ENCODE results near the gene CEP290.

Gene CEP290

DNA sequence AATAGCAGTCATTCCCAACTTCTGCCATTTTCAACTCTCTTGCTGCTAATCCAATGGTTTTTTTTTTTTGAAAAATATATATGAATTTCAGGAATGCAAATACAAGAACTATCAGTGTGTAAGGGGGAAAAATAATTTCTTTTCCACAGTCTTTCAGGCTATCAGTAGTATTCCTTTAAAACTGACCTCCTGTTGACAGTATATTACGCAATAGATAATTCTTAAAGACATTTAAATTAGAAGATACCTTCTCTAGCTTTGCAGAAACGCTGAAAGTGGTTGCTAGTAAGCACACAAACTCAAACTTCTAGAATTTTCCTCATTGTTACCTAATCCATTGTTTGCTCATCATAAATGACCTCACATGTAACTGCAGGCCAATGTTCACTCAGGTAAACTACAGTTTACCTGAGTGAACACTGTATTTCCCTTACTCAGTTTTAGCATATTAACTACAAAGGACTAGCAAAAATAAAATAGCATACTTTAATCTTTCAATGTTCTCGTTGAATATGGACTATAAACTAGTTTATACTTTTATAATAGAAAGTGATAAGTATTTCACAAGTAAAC lies 112.7 kb downstream of the CEP290 start, which contains the start of gene C12orf50:
Gene C12orf50, minus strand, starts transcription at position 309 of the 573 bp plus-strand sequence. CDS start 2,439 bp downstream, outside the sequence.
- TF ChIP-seq, protein P1, sequence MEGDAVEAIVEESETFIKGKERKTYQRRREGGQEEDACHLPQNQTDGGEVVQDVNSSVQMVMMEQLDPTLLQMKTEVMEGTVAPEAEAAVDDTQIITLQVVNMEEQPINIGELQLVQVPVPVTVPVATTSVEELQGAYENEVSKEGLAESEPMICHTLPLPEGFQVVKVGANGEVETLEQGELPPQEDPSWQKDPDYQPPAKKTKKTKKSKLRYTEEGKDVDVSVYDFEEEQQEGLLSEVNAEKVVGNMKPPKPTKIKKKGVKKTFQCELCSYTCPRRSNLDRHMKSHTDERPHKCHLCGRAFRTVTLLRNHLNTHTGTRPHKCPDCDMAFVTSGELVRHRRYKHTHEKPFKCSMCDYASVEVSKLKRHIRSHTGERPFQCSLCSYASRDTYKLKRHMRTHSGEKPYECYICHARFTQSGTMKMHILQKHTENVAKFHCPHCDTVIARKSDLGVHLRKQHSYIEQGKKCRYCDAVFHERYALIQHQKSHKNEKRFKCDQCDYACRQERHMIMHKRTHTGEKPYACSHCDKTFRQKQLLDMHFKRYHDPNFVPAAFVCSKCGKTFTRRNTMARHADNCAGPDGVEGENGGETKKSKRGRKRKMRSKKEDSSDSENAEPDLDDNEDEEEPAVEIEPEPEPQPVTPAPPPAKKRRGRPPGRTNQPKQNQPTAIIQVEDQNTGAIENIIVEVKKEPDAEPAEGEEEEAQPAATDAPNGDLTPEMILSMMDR (IDR thresholded peaks at IDR 0.05; ENCODE audit: low read length, missing control alignments): no peak
- no peak for DNase-seq (ENCODE audit: low read depth)
- no peak within 1 kb of the TSS for H3K4me3 ChIP-seq (replicated peaks; ENCODE audit: low read depth, low read length)

DNA sequence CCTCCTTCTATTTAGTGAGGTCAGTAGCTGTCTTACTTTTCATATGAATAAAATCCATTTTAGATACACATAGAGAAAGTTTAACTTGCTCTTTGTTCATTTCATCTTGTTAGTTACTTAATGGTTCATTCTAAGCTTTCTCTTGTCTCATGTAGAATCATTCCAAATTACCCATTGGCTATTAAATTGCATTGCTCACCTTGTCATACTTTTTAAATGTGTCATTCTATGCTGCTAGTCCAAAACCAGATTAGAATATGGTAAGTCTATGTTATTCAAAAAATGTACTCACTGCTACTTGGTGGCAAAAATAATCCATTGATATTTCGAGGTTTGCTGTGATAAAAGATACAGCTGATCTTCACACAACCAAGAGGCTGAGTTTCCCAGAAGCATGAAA lies 115.7 kb downstream of the CEP290 start:
- TF ChIP-seq, protein P1 (IDR thresholded peaks at IDR 0.05; ENCODE audit: low read length, missing control alignments): no peak
- no peak for DNase-seq (ENCODE audit: low read depth)

DNA sequence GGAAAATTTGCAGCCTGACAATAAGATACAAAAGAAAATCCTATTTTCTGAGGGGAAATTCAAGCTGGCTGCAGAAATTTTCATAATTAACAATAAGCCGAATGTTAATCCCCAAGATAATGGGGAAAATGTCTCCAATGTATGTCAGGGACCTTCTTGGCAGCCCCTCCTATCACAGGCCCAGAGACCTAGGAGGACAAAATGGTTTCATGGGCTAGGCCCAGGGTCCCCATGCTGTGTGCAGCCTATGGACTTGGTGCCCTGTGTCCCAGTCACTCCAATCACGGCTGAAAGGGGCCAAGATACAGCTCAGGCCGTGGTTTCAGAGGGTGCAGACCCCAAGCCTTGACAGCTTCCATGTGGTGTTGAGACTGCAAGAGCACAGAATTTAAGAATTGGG lies 123.9 kb downstream of the CEP290 start:
- H3K4me3 ChIP-seq (replicated peaks; ENCODE audit: low read depth, low read length): no peak overlapping the region
- TF ChIP-seq, protein P1 (IDR thresholded peaks at IDR 0.05; ENCODE audit: low read length, missing control alignments): no peak
- DNase-seq (ENCODE audit: low read depth): no peak

More for the DNA sequence above, 115.7 kb downstream of the CEP290 start:
- H3K4me3 ChIP-seq (replicated peaks; ENCODE audit: low read depth, low read length): no peak overlapping the region

DNA sequence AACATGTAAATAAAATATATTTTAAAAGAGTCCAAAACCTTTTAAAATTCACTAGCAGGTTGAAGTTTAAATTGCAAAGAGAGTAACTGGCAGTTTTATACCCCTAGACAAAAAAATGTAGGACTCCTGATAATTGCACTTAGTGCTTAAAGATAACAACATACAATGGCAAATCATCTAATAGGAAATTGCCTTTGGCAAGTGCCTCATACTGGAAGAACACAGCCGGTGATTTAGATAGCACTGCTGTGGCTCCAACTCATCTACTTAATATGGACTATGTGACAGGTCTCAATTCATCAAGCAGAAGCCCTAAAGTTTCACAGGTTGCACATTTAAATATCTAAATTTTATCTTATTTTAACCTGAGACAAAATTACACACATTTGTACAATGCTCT lies 126.1 kb downstream of the CEP290 start:
- DNase-seq (ENCODE audit: low read depth): no peak
- no peak overlapping the region for H3K4me3 ChIP-seq (replicated peaks; ENCODE audit: low read depth, low read length)
- TF ChIP-seq, protein P1 (IDR thresholded peaks at IDR 0.05; ENCODE audit: low read length, missing control alignments): no peak

DNA sequence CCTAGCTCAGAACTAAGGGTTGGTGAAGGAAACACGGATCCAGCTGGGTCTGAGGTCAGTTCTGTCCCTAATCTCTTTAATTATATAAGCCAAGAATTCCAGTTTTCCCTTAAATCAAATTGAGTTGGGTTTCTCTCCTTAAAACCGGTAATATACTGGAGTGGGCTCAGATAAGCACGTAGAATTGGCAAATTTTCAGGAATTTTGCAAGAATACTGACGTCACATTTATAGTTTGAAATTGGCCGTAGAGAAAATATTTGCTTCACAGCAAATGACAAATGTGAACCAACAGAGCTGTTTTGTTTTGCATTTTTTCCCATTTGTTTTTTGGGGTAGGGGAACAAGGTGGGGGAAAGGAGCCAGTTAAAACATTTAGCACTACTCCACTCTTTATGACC lies 130.1 kb downstream of the CEP290 start:
- TF ChIP-seq, protein P1 (IDR thresholded peaks at IDR 0.05; ENCODE audit: low read length, missing control alignments): no peak
- DNase-seq (ENCODE audit: low read depth): peak; percentile 65
- no peak overlapping the region for H3K4me3 ChIP-seq (replicated peaks; ENCODE audit: low read depth, low read length)

DNA sequence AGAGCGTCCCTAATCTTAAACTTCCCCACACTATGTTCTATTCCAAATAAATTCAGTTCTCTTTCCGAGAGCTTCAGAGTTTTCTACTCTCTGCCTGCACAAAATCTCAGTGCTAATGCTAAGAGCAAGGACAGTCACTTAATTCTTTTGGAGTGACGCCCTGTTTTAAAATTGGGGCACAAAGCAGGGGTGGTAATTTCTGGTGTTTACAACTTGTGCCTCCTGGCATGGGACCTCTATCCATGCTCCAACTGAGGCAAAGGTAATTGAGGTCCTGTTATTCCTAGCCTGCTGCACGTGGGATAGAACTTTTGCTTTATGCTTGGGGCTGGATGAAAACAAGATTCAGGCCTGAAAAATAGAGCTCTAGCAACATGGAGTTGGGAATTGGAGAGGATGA lies 135.5 kb downstream of the CEP290 start:
- TF ChIP-seq, protein P1 (IDR thresholded peaks at IDR 0.05; ENCODE audit: low read length, missing control alignments): no peak
- DNase-seq (ENCODE audit: low read depth): no peak
- H3K4me3 ChIP-seq (replicated peaks; ENCODE audit: low read depth, low read length): no peak overlapping the region

DNA sequence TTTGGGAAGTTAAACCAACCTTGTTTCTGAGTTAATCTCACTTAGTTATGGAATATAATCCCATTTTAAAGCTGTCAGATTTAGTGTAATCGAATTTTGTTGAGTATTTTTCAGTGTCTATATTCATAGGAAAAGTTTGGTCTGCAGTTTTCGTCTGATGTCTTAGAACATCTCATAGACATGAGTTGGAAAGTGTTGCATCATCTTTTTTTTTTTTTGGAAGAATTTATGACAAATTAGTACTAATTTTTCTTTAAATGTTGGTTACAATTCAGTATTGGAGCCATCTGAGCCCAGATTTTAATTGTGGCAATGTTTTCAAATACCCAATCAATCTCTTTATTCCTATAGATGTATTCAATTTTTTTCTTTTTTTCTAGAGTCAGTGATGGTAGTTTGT lies 140.6 kb downstream of the CEP290 start:
- no peak overlapping the region for H3K4me3 ChIP-seq (replicated peaks; ENCODE audit: low read depth, low read length)
- TF ChIP-seq, protein P1 (IDR thresholded peaks at IDR 0.05; ENCODE audit: low read length, missing control alignments): no peak
- no peak for DNase-seq (ENCODE audit: low read depth)
